CD4-positive, alpha-beta T cell treated with Interleukin-4 for 4 hours (primary cell): ENCODE measurements around the gene CCKAR.

ENCODE experiments used
- DNase-seq: peaks from one replicate; pipeline ENCODE4 v3.0.0-alpha.2; 2020

Gene CCKAR

GRCh38 chr4:26458157-26458561 lies 32.1 kb downstream of the CCKAR start:
- no peak for DNase-seq

- DNase-seq, result no peak
Measured at GRCh38 chr4:26457412-26457811, 32.9 kb downstream of the CCKAR start.

- no peak for DNase-seq
Measured at GRCh38 chr4:26455571-26455970, 34.7 kb downstream of the CCKAR start.

- DNase-seq, result no peak
Measured at GRCh38 chr4:26454961-26455360, 35.3 kb downstream of the CCKAR start.

- DNase-seq, result no peak
Measured at GRCh38 chr4:26452565-26453531, 37.4 kb downstream of the CCKAR start.

- no peak for DNase-seq
Measured at GRCh38 chr4:26451597-26451996, 38.7 kb downstream of the CCKAR start.

- no peak for DNase-seq
Measured at GRCh38 chr4:26450418-26450817, 39.9 kb downstream of the CCKAR start.

- DNase-seq, result no peak
Measured at GRCh38 chr4:26447378-26447777, 42.9 kb downstream of the CCKAR start.

- DNase-seq, result no peak
Measured at GRCh38 chr4:26441771-26442170, 48.5 kb downstream of the CCKAR start.

GRCh38 chr4:26441102-26441501 lies 49.2 kb downstream of the CCKAR start:
- DNase-seq, result no peak

GRCh38 chr4:26434030-26434639 lies 56.1 kb downstream of the CCKAR start:
- no peak for DNase-seq

- no peak for DNase-seq
Measured at GRCh38 chr4:26433556-26433955, 56.7 kb downstream of the CCKAR start.

- no peak for DNase-seq
Measured at GRCh38 chr4:26432419-26432818, 57.9 kb downstream of the CCKAR start.

- DNase-seq, result no peak
Measured at GRCh38 chr4:26431461-26432180, 58.7 kb downstream of the CCKAR start.
